Spleen (tissue), 11 donors: ENCODE results near the gene CDC42EP3. TPM values are rescaled to one million over a fixed set of nuclear protein-coding genes. Genes with fewer than 3 reads are reported as not detected.

Experiments used
- DNase-seq: peaks from one replicate; pipeline ENCODE4 v3.0.0-alpha.2; 2020
- H3K27ac ChIP-seq, 8 donors: fragments of 200-600 bp; sonication (generic) in 7 of 8; 1 replicate in 4 of 8; 2 replicates in 4 of 8; pipeline versions ENCODE4 v1.5.0 to v1.8.0; 2016 to 2021; ENCODE audit warnings: inconsistent platforms in 4 of 8, mild to moderate bottlenecking in 4 of 8, moderate library complexity in 1 of 8
- H3K27me3 ChIP-seq, 7 donors: fragments of 200-600 bp; sonication (generic) in 6 of 7; replicated peaks in 1 of 7; 1 replicate in 4 of 7; 2 replicates in 3 of 7; pipeline versions ENCODE4 v1.5.0 to v1.8.0; 2016 to 2021; ENCODE audit warnings: inconsistent platforms in 3 of 7, mild to moderate bottlenecking in 1 of 7
- H3K36me3 ChIP-seq, 6 donors: fragments of 200-600 bp; sonication (generic) in 5 of 6; 1 replicate in 4 of 6; 2 replicates in 2 of 6; pipeline versions ENCODE4 v1.5.0 to v1.8.0; 2016 to 2021; ENCODE audit warnings: inconsistent platforms in 2 of 6
- H3K4me1 ChIP-seq, 6 donors: fragments of 200-600 bp; sonication (generic) in 5 of 6; 1 replicate in 3 of 6; 2 replicates in 3 of 6; pipeline versions ENCODE4 v1.5.0 to v1.8.0; 2016 to 2021; ENCODE audit warnings: inconsistent platforms in 3 of 6
- H3K4me3 ChIP-seq, 8 donors: fragments of 200-600 bp; sonication (generic) in 7 of 8; 1 replicate in 4 of 8; 2 replicates in 4 of 8; pipeline versions ENCODE4 v1.5.0 to v1.8.0; 2016 to 2021; ENCODE audit warnings: inconsistent platforms in 4 of 8, mild to moderate bottlenecking in 4 of 8, moderate library complexity in 2 of 8
- H3K9me3 ChIP-seq, 8 donors: fragments of 200-600 bp; sonication (generic) in 7 of 8; 1 replicate in 4 of 8; 2 replicates in 4 of 8; pipeline versions ENCODE4 v1.5.0 to v1.8.0; 2016 to 2021; ENCODE audit warnings: inconsistent platforms in 4 of 8
- CTCF ChIP-seq, 11 experiments: fragments of 200-600 bp in 7 of 11; fragments of 450-650 bp in 4 of 11; sonication (generic) in 4 of 11; IDR thresholded peaks in 8 of 11; conservative IDR thresholded peaks in 3 of 11; 1 replicate in 7 of 11; 2 replicates in 4 of 11; pipeline versions ENCODE4 v1.4.0 to v1.8.0; 2016 to 2021; ENCODE audit warnings: antibody characterized with exemption in 11 of 11, inconsistent platforms in 4 of 11, mild to moderate bottlenecking in 1 of 11
- POLR2A ChIP-seq, 3 donors: fragments of 450-650 bp; IDR thresholded peaks; one replicate each; pipeline ENCODE4 v1.5.1; 2017; ENCODE audit warnings: antibody characterized with exemption in 3 of 3, mild to moderate bottlenecking in 1 of 3
- POLR2AphosphoS5 ChIP-seq, 3 donors: sonication (generic); formaldehyde crosslinking; IDR thresholded peaks; one replicate each; pipeline ENCODE4 v1.5.1; 2017; ENCODE audit warnings: antibody characterized with exemption in 3 of 3
- WGBS, 5 donors: extraction: QIAGEN DNeasy Blood & Tissue Kit in 3 of 5; methylation state at CpG; one replicate each; pipeline versions ENCODE4 v1.1.5 to v1.1.7; 2013 to 2018; 5-methylcytosine and 5-hydroxymethylcytosine counted together
- intact Hi-C: fragments of 100-400 bp; cut with DNase I; formaldehyde crosslinking; loops from one replicate; pipeline ENCODE4 v1.15.0; 2023; ENCODE audit warnings: low total_unique reads
- polyA plus RNA-seq, 3 donors: library from polyadenylated mRNA; stranded (reverse); fragments of 200-250 nt; gene quantifications; one replicate each; pipeline ENCODE4 v1.2.1, GENCODE V29; 2013
- total RNA-seq, 7 donors: library from RNA; depleted of rRNA in 3 of 7; stranded (reverse); fragments of >200 nt in 3 of 7; fragmentation: NEBNext Ultra II Directional in 4 of 7; extraction: Animal tissue kit (Norgen Biotek cat#: 25700) in 4 of 7; gene quantifications; one replicate each; pipeline versions ENCODE4 v1.1.0 to v1.2.1, GENCODE V29; 2016 to 2021
- donor health status: healthy with polysubstance abuse.
- donor health status: DM: no; HTN: no; CAD: no; lungs with moderate emphysema.
- donor health status: DM: no; HTN: no; CAD: no.
- donor health status: Bipolar disorder and iron deficiency.
- donor health status: healthy.
- donor health status: DM: no; HTN: no; CAD: no.
- donor health status: DM: yes; HTN: yes; CAD: no.

Gene CDC42EP3
- total and polyA plus RNA-seq, 10 donors: 9.5 to 57.2 (median 41.2) TPM

GRCh38 chr2:37718515-37719161 is 47.2 kb upstream of the CDC42EP3 start:
- Histone ChIP-seq H3K27me3 (no peaks in the 10 kb centered on the region), H3K36me3 (no peaks in the 10 kb centered on the region), H3K27ac (no peak overlapping the region), H3K4me3 (no peak overlapping the region), H3K9me3 (peaks cover 0 to 17% (median 13%) of the 10 kb centered on the region in 8 donors), H3K4me1 (peaks cover 0 to 2% (median under 1%) of the 10 kb centered on the region in 6 donors)
- intact Hi-C loops: no loop called here
- WGBS, 5 donors: 84 to 95% (median 88%) methylated on average over 7 of the region's 7 CpGs
- TF ChIP-seq CTCF (IDR thresholded peaks at IDR 0.05 in 8 of 11, conservative IDR thresholded peaks at IDR 0.05 in 3 of 11) (no peak), POLR2AphosphoS5 (IDR thresholded peaks at IDR 0.05) (no peak), POLR2A (IDR thresholded peaks at IDR 0.05) (no peak)
- no peak for DNase-seq

- TF ChIP-seq POLR2AphosphoS5 (IDR thresholded peaks at IDR 0.05): no peak
- TF ChIP-seq CTCF (IDR thresholded peaks at IDR 0.05 in 8 of 11, conservative IDR thresholded peaks at IDR 0.05 in 3 of 11): no peak
- no peak for TF ChIP-seq POLR2A (IDR thresholded peaks at IDR 0.05)
- no peak for DNase-seq
- Histone ChIP-seq H3K27me3 (no peaks in the 10 kb centered on the region), H3K36me3 (no peaks in the 10 kb centered on the region), H3K4me1 (peaks cover 0 to 34% (median 19%) of the 10 kb centered on the region in 6 donors), H3K27ac (no peak overlapping the region), H3K4me3 (no peak overlapping the region), H3K9me3 (peaks cover 0 to 17% (median 13%) of the 10 kb centered on the region in 8 donors)
- WGBS, 5 donors: 44 to 58% (median 48%) methylated on average over 3 of the region's 3 CpGs
- intact Hi-C loops: no loop called here
Observed at GRCh38 chr2:37713258-37713700, 41.8 kb upstream of the CDC42EP3 start.

GRCh38 chr2:37711831-37712230 is 40.4 kb upstream of the CDC42EP3 start:
- intact Hi-C loops: no loop called here
- Histone ChIP-seq H3K27ac (peak overlapping the region in 1 of 8 donors; percentile 25), H3K36me3 (no peaks in the 10 kb centered on the region), H3K9me3 (peaks cover 0 to 17% (median 13%) of the 10 kb centered on the region in 8 donors), H3K4me1 (peaks cover 0 to 48% (median 28%) of the 10 kb centered on the region in 6 donors), H3K4me3 (no peak overlapping the region), H3K27me3 (no peaks in the 10 kb centered on the region)
- no peak for DNase-seq
- WGBS, 5 donors: 84 to 98% (median 91%) methylated on average over 2 of the region's 2 CpGs
- TF ChIP-seq POLR2AphosphoS5 (IDR thresholded peaks at IDR 0.05): no peak
- no peak for TF ChIP-seq POLR2A (IDR thresholded peaks at IDR 0.05)
- no peak for TF ChIP-seq CTCF (IDR thresholded peaks at IDR 0.05 in 8 of 11, conservative IDR thresholded peaks at IDR 0.05 in 3 of 11)

- H3K9me3 ChIP-seq: peaks cover 0 to 17% (median 13%) of the 10 kb centered on the region in 8 donors
- intact Hi-C loops: no loop called here
- DNase-seq: peak; percentile 76
- WGBS, 5 donors: 22 to 57% (median 35%) methylated on average over 1 of the region's 1 CpG
- peak overlapping the region in 1 of 8 donors; percentile 25 for H3K27ac ChIP-seq
- TF ChIP-seq CTCF (IDR thresholded peaks at IDR 0.05 in 8 of 11, conservative IDR thresholded peaks at IDR 0.05 in 3 of 11) (no peak), POLR2AphosphoS5 (IDR thresholded peaks at IDR 0.05) (no peak), POLR2A (IDR thresholded peaks at IDR 0.05) (no peak)
- H3K4me1 ChIP-seq: peaks cover 0 to 53% (median 31%) of the 10 kb centered on the region in 6 donors
- no peaks in the 10 kb centered on the region for H3K27me3 ChIP-seq
- H3K4me3 ChIP-seq: no peak overlapping the region
- no peaks in the 10 kb centered on the region for H3K36me3 ChIP-seq
Observed at GRCh38 chr2:37711308-37711731, 39.9 kb upstream of the CDC42EP3 start.
